Measurements from ENCODE around the gene DENND2C. TPM values are rescaled to one million over a fixed set of nuclear protein-coding genes. Genes with fewer than 3 reads are reported as not detected.
"Not testable (repeated sequence)": the region's sequence is repeated elsewhere in the genome, so short reads cannot be mapped to it uniquely, and the experiment has no call there.

Gene DENND2C
- total RNA-seq, 1 experiment from 2014 or later, result 1.3 TPM

DNA sequence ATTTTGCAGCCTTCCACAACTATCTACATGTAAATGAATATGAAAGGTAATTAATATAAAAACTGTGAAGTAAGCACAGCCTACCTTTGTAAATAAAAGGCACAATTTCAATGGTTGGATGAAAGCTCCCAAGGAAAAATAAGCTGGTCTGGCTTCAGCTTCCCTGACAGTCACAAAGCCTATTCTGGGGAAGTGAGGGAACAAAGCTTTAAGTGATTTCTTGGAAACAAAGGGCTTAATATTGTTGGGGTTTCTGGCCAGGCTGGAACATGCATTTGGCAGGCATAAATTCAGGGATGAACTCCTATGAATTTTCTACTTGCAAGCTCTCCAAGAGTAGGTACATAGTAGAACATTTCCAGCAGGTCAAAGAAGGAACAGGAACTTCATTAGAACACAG lies 105.7 kb downstream of the DENND2C start:
- CTCF ChIA-PET, result no interaction called here
- intact Hi-C loops (cut with micrococcal nuclease; ENCODE audit: unreplicated experiment), result no loop called here
- no TSS peak for BruUV-seq (replicated peaks)
- TF ChIP-seq, protein P1, sequence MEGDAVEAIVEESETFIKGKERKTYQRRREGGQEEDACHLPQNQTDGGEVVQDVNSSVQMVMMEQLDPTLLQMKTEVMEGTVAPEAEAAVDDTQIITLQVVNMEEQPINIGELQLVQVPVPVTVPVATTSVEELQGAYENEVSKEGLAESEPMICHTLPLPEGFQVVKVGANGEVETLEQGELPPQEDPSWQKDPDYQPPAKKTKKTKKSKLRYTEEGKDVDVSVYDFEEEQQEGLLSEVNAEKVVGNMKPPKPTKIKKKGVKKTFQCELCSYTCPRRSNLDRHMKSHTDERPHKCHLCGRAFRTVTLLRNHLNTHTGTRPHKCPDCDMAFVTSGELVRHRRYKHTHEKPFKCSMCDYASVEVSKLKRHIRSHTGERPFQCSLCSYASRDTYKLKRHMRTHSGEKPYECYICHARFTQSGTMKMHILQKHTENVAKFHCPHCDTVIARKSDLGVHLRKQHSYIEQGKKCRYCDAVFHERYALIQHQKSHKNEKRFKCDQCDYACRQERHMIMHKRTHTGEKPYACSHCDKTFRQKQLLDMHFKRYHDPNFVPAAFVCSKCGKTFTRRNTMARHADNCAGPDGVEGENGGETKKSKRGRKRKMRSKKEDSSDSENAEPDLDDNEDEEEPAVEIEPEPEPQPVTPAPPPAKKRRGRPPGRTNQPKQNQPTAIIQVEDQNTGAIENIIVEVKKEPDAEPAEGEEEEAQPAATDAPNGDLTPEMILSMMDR (IDR thresholded peaks at IDR 0.05; ENCODE audit: unreplicated experiment), result no peak
- no peak for DNase-seq
- peaks cover 5% of the 10 kb centered on the region for H3K9me3 Mint-ChIP-seq (ENCODE audit: low read depth, unreplicated experiment)
- no peaks in the 10 kb centered on the region for H3K4me1 Mint-ChIP-seq (ENCODE audit: low read depth, unreplicated experiment)
- no peak overlapping the region for H3K27ac Mint-ChIP-seq (ENCODE audit: unreplicated experiment)
- H3K36me3 Mint-ChIP-seq (ENCODE audit: insufficient read depth, unreplicated experiment), result peaks cover 36% of the 10 kb centered on the region
- H3K27me3 Mint-ChIP-seq (ENCODE audit: unreplicated experiment), result no peaks in the 10 kb centered on the region
- H3K4me3 Mint-ChIP-seq (ENCODE audit: low read depth, unreplicated experiment), result no peak overlapping the region

GRCh38 chr1:114562978-114563510 lies 106.8 kb downstream of the DENND2C start:
- BruUV-seq (replicated peaks); H3K27ac Mint-ChIP-seq (ENCODE audit: unreplicated experiment); H3K4me3 Mint-ChIP-seq (ENCODE audit: low read depth, unreplicated experiment); intact Hi-C loops (cut with micrococcal nuclease; ENCODE audit: unreplicated experiment); H3K9me3 Mint-ChIP-seq (ENCODE audit: low read depth, unreplicated experiment); DNase-seq; H3K4me1 Mint-ChIP-seq (ENCODE audit: low read depth, unreplicated experiment); CTCF ChIA-PET; H3K27me3 Mint-ChIP-seq (ENCODE audit: unreplicated experiment): not testable (repeated sequence)
- H3K36me3 Mint-ChIP-seq (ENCODE audit: insufficient read depth, unreplicated experiment), result peaks cover 26% of the 10 kb centered on the region

DNA sequence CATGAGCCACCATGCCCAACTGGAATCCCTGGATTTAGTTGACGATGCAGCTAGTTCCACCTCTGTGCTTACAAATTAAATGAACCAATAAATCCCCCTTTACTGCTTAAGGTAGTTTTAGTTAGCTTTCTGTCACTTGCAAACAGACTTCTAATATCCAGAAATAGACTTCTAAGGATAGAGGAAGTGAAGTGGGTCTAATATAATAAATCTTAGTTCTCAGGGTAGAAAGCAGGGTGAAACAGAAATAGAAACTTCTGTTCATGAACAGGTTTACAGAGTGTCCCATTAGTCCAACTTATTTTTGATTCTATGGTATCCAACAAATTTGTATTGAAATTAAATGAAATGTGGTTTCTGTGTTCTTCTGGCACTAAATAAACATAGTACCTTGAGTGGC lies 108.5 kb downstream of the DENND2C start:
- CTCF ChIA-PET, result no interaction called here
- peaks cover 17% of the 10 kb centered on the region for H3K36me3 Mint-ChIP-seq (ENCODE audit: insufficient read depth, unreplicated experiment)
- BruUV-seq (replicated peaks), result no TSS peak

GRCh38 chr1:114559356-114559755 lies 110.5 kb downstream of the DENND2C start:
- CTCF ChIA-PET, result no interaction called here
- H3K9me3 Mint-ChIP-seq (ENCODE audit: low read depth, unreplicated experiment), result peaks cover 2% of the 10 kb centered on the region
- H3K27ac Mint-ChIP-seq (ENCODE audit: unreplicated experiment), result no peak overlapping the region
- intact Hi-C loops (cut with micrococcal nuclease; ENCODE audit: unreplicated experiment), result loop anchor here (2.0 kb wide), 1 partner anchor 213 kb away; no protein-coding TSS in a partner anchor
- DNase-seq, result no peak
- H3K4me1 Mint-ChIP-seq (ENCODE audit: low read depth, unreplicated experiment), result no peaks in the 10 kb centered on the region
- no peak overlapping the region for H3K4me3 Mint-ChIP-seq (ENCODE audit: low read depth, unreplicated experiment)
- TF ChIP-seq, protein P1 (IDR thresholded peaks at IDR 0.05; ENCODE audit: unreplicated experiment), result no peak
- no peaks in the 10 kb centered on the region for H3K27me3 Mint-ChIP-seq (ENCODE audit: unreplicated experiment)
- no TSS peak for BruUV-seq (replicated peaks)
- H3K36me3 Mint-ChIP-seq (ENCODE audit: insufficient read depth, unreplicated experiment), result peaks cover 5% of the 10 kb centered on the region

More for the DNA sequence above, 108.5 kb downstream of the DENND2C start:
- no peak overlapping the region for H3K4me3 Mint-ChIP-seq (ENCODE audit: low read depth, unreplicated experiment)
- no peak overlapping the region for H3K27ac Mint-ChIP-seq (ENCODE audit: unreplicated experiment)
- H3K27me3 Mint-ChIP-seq (ENCODE audit: unreplicated experiment), result no peaks in the 10 kb centered on the region
- TF ChIP-seq, protein P1 (IDR thresholded peaks at IDR 0.05; ENCODE audit: unreplicated experiment), result no peak
- peaks cover 5% of the 10 kb centered on the region for H3K9me3 Mint-ChIP-seq (ENCODE audit: low read depth, unreplicated experiment)
- DNase-seq, result no peak
- intact Hi-C loops (cut with micrococcal nuclease; ENCODE audit: unreplicated experiment), result no loop called here
- no peaks in the 10 kb centered on the region for H3K4me1 Mint-ChIP-seq (ENCODE audit: low read depth, unreplicated experiment)

DNA sequence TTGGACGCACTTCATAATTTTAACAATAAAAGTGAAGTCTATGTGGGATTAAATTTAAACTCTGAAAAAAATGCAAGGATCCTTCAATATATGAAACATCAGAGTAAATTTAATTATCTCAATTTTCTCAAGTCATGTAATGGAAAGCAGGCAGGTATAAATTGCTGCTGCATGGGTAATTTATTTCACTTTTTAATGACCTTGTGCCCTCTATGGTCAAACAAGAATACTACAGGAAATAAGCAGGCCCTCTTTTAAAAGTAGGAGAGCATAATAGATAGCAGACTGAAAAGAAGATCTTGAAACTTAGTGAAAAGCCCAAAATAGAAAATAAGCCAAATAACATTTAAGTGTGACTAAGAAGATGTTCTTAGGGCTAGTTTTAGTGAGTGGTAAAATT lies 111.3 kb downstream of the DENND2C start:
- CTCF ChIA-PET, result no interaction called here

More for the DNA sequence above, 111.3 kb downstream of the DENND2C start:
- Mint-ChIP-seq H3K9me3 (ENCODE audit: low read depth, unreplicated experiment) (peaks cover 2% of the 10 kb centered on the region), H3K27me3 (ENCODE audit: unreplicated experiment) (no peaks in the 10 kb centered on the region), H3K4me3 (ENCODE audit: low read depth, unreplicated experiment) (no peak overlapping the region), H3K36me3 (ENCODE audit: insufficient read depth, unreplicated experiment) (peaks cover 5% of the 10 kb centered on the region), H3K27ac (ENCODE audit: unreplicated experiment) (no peak overlapping the region), H3K4me1 (ENCODE audit: low read depth, unreplicated experiment) (no peaks in the 10 kb centered on the region)
- TF ChIP-seq, protein P1 (IDR thresholded peaks at IDR 0.05; ENCODE audit: unreplicated experiment), result no peak
- intact Hi-C loops (cut with micrococcal nuclease; ENCODE audit: unreplicated experiment), result loop anchor here (2.0 kb wide), 1 partner anchor 212 kb away; no protein-coding TSS in a partner anchor
- no peak for DNase-seq
- BruUV-seq (replicated peaks), result no TSS peak

Data from Calu3 (cell line).